Bronchial epithelial cell (primary cell): ENCODE results near the gene CTDSPL. TPM values are rescaled to one million over a fixed set of nuclear protein-coding genes. Genes with fewer than 3 reads are reported as not detected.

Experiments
- DNase-seq: peaks from one replicate; pipeline ENCODE4 v3.0.0-alpha.2; 2010; ENCODE audit warnings: low read depth
- FAIRE-seq: peaks from 2 replicates; lab custom pipeline; 2011; peaks lifted over from hg19 to GRCh38; lab: Jason Lieb, UNC
- H3K27me3 ChIP-seq: 2 replicates; pipeline ENCODE4 v1.5.1; 2011; ENCODE audit warnings: low read length; ENCODE audit not compliant: control insufficient read depth, insufficient read depth
- H3K36me3 ChIP-seq: 2 replicates; pipeline ENCODE4 v1.5.1; 2011; ENCODE audit warnings: low read length; ENCODE audit not compliant: control insufficient read depth, insufficient read depth
- H3K4me3 ChIP-seq: 2 replicates; pipeline ENCODE4 v1.5.1; 2011; ENCODE audit warnings: mild to moderate bottlenecking, low read depth, low read length, control low read depth
- CTCF ChIP-seq: IDR thresholded peaks from 2 replicates; pipeline ENCODE4 v1.5.1; 2011; ENCODE audit warnings: mild to moderate bottlenecking, moderate library complexity, low read length, control low read depth, inconsistent platforms; ENCODE audit not compliant: insufficient read depth, severe bottlenecking
- total RNA-seq: library from RNA; depleted of rRNA; stranded (reverse); fragments of >200 nt; gene quantifications from 2 replicates; pipeline ENCODE4 v1.2.1, GENCODE V29; 2014

The CTDSPL gene
- total RNA-seq, 1 donor from 2014 or later: 80.6 TPM

- no peak for TF ChIP-seq CTCF
- DNase-seq (no peak), FAIRE-seq (no peak)
- Histone ChIP-seq H3K4me3 (no peak overlapping the region), H3K36me3 (peaks cover 16% of the 10 kb centered on the region), H3K27me3 (no peaks in the 10 kb centered on the region)
Measured at GRCh38 chr3:38022896-38023709, 161.4 kb downstream of the CTDSPL start.

DNA sequence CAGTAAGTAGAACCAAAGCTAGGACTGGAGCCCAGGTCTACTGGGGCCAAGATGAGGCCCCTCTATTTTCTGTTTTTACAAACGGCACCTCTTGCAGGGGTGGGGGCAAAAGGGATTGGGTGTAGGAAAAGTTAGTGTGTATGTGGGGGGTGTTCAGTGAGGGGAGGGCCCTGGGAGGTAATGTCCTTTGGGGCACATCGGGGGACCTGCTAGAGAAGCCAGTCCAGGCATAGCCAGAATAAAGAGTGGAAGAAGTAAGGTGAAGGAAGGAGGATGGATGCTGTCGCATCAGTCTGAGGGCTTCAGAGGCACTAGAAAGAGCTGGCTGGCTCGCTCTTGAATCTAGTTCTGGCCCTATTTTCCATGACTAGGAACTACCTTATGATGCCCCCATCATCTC is 165.2 kb downstream of the CTDSPL start:
- Histone ChIP-seq H3K4me3 (no peak overlapping the region), H3K27me3 (no peaks in the 10 kb centered on the region), H3K36me3 (peaks cover 2% of the 10 kb centered on the region)
- no peak for TF ChIP-seq CTCF
- DNase-seq (no peak), FAIRE-seq (no peak)

DNA sequence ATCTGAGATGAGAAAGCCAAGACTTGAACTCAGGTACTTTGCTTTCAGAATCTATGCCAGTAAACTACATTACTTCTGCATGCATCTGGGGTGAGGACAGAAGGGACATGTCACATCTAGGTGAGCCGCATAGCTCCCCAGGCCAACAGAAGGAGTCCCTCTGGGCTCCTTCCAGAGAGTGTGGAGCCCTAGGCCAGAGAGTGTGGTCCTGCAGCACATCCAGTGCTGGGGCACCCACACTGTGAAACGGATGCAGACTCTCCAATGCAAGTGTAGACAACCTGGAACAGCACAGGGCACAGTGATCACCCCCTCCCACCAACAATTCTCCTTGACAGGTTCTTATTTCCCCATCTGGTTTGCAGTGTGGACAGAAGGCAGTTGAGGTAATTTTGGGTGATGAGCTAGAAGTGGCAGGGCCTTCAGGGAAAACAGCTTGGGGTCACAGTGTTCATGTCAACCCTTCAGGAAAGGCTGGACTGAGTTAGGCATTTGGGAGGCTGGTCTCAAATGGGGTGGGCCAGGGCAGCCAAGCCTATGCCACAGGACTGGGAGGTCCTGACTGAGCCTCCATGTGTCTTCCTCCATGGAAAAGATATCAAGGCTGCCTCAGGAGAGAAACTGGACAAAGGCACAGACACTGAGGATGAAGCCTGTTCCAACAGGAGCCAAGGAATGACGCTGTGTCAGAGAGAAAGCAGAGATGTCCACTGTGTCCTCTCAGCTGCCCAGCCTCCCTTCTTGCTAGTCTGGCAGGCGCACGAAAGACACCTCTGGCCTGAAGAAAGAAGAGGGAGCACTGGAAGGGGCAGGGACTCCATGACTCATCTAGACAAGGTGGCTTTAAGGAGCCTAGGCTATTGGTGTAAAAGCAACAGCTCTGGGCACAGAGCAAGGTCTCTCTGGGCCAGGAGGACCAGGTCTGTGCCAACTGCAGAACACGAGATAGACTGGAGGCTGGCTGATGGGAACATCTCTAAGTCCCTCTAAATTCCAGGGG is 166.1 kb downstream of the CTDSPL start:
- FAIRE-seq (no peak), DNase-seq (no peak)
- no peak overlapping the region for H3K4me3 ChIP-seq
- peaks cover 2% of the 10 kb centered on the region for H3K36me3 ChIP-seq
- no peak for TF ChIP-seq CTCF
- no peaks in the 10 kb centered on the region for H3K27me3 ChIP-seq

- no peaks in the 10 kb centered on the region for H3K27me3 ChIP-seq
- no peak for TF ChIP-seq CTCF
- DNase-seq: no peak
- no peak for FAIRE-seq
- peaks cover 2% of the 10 kb centered on the region for H3K36me3 ChIP-seq
- peak overlapping the region; percentile 55 for H3K4me3 ChIP-seq
Measured at GRCh38 chr3:38028621-38029361, 167.1 kb downstream of the CTDSPL start.

GRCh38 chr3:38029400-38030125 is 167.9 kb downstream of the CTDSPL start, which contains the start of gene PLCD1:
Gene PLCD1, minus strand, starts transcription at chr3:38029642. Its CDS starts 103 bp downstream, at chr3:38029539.
- FAIRE-seq (no peak), DNase-seq (no peak)
- H3K36me3 ChIP-seq: peaks cover 2% of the 10 kb centered on the region
- peak within 1 kb of the TSS; percentile 55 for H3K4me3 ChIP-seq
- no peak for TF ChIP-seq CTCF
- no peaks in the 10 kb centered on the region for H3K27me3 ChIP-seq
